Dermis microvascular lymphatic vessel endothelial cell (primary cell): ENCODE measurements around the gene IL27RA. TPM values are rescaled to one million over a fixed set of nuclear protein-coding genes. Genes with fewer than 3 reads are reported as not detected.
"Not testable (repeated sequence)": the region's sequence is repeated elsewhere in the genome, so short reads cannot be mapped to it uniquely, and the experiment has no call there.

Experiments used
- DNase-seq, 2 donors: peaks; one replicate each; pipeline versions ENCODE4 v3.0.0 to v3.0.0-alpha.2; 2010; ENCODE audit warnings: low read depth in 2 of 2
- total RNA-seq: library from RNA; depleted of rRNA; stranded (reverse); fragments of >200 nt; gene quantifications from 2 replicates; pipeline ENCODE4 v1.2.1, GENCODE V29; 2014

The IL27RA gene
- total RNA-seq, 1 donor from 2014 or later: 3.1 TPM

GRCh38 chr19:14028901-14029300 lies 2.7 kb upstream of the IL27RA start:
- no peak for DNase-seq

- no peak for DNase-seq
Observed at GRCh38 chr19:14030997-14031718, 404 bp upstream of the IL27RA start.

- DNase-seq: no peak
Observed at GRCh38 chr19:14033946-14034345, 2.4 kb downstream of the IL27RA start.

GRCh38 chr19:14035159-14035558 lies 3.6 kb downstream of the IL27RA start:
- not testable (repeated sequence) for DNase-seq

GRCh38 chr19:14035706-14036105 lies 4.1 kb downstream of the IL27RA start:
- DNase-seq: no peak

GRCh38 chr19:14039181-14039580 lies 7.6 kb downstream of the IL27RA start:
- no peak for DNase-seq

DNA sequence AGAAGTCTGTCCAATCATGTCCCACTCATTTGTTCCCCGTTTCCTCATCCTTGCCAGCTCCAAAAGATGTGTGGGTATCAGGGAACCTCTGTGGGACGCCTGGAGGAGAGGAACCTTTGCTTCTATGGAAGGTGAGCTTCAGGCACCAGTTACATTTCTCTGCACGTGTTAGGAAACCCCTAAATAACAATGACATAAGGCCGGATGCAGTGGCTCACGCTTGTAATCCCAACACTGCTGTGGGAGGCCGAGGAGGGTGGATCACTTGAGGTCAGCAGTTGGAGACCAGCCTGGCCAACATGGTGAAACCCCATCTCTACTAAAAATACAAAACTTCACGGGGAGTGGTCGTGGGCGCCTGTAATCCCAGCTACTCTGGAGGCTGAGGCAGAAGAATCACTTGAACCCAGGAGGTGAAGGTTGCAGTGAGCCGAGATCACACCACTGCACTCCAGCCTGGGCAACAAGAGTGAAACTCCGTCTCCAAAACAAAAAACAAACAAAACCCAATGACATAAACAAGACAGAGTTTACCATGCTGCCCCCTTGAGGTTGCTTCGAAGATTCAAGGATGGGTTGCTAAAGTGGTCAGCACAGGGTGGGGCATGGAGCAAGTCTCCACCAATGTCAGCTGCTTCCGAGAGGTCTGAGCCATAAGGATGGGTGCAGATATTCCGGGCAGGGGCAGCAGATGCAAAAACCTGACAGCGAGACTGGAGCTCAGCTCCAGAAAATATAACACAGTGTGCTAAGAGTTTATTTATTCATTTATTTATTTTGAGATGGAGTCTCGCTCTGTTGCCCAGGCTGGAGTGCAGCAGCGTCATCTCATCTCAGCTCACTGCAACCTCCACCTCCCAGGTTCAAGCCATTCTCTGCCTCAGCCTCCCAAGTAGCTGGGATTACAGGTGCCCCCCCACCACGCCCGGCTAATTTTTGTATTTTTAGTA lies 11.4 kb downstream of the IL27RA start:
- DNase-seq: peak; percentile 55 to 79

GRCh38 chr19:14047866-14048265 lies 16.3 kb downstream of the IL27RA start:
- not testable (repeated sequence) for DNase-seq

DNA sequence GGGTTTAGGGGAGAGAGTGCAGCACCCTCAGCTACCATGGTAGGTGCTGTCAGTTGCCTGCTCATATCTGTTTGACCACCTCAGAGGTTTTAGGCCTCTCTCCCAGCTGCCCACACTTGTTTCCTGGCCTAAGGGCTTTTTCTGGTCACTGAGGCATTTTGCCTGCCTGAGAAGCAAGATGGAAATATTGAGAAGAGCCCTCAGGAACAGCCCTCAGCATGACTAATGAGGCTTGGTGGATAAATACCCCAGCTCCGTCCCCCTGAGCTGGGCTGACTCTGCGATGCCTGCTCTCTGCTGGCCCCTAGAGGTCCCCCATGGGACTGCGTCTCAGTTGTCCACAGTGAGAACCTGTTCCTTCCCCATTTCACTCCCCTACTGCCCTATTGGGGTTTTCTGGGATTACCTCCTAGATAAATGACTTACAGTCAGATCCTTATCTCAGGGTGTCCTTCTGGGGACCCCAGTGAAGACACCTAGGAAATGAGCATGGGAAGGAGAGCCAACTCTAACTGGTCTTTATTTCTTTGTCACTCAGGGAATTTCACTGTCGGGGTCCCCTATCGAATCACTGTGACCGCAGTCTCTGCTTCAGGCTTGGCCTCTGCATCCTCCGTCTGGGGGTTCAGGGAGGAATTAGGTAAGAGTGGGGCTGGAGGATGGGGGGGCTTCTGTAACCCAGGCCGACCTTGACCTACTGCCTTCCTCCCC lies 17.0 kb downstream of the IL27RA start:
- peak in 1 of 2 donors; percentile 39 for DNase-seq

DNA sequence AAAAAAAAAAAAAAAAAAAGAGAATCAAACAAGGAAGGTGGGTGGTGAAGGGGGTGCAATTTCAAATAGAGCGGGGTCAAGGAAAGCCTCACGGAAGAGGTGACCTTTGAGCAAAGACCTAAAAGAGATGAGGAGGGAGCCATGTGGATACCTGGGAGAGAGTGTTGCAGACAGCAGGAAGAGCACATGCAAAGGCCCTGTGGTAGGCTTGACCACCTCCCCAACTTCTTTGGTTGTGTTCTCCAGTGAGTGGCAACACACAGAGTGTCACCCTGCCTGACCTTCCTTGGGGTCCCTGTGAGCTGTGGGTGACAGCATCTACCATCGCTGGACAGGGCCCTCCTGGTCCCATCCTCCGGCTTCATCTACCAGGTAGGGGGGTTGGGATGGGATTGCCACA lies 18.9 kb downstream of the IL27RA start:
- DNase-seq: no peak

- DNase-seq: not testable (repeated sequence)
Observed at GRCh38 chr19:14050961-14051360, 19.4 kb downstream of the IL27RA start.

GRCh38 chr19:14051980-14052379 lies 20.4 kb downstream of the IL27RA start:
- DNase-seq: no peak

GRCh38 chr19:14052470-14052869 lies 20.9 kb downstream of the IL27RA start:
- DNase-seq: no peak

- DNase-seq: no peak
Observed at GRCh38 chr19:14053032-14053431, 21.5 kb downstream of the IL27RA start.

DNA sequence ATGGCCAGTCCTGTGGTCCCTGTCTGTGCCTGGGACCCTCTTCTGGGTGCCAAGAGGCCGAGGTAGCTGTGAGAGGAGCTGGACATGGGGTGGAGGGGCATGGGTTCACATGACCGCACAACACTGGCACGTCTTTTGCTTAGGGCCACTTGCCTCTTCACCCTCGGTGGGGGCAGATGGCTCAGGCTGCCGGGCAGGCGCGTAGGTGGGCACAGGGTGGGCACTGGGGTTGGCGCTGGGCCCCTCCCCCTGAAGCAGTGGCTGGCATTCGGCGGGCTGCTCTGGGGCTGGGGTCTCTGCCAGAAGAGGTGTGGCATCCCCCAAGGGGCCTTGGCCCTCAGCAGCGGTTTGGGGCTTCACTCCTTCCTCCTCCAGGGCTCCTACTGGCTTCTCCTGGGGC lies 21.9 kb downstream of the IL27RA start:
- no peak for DNase-seq

DNA sequence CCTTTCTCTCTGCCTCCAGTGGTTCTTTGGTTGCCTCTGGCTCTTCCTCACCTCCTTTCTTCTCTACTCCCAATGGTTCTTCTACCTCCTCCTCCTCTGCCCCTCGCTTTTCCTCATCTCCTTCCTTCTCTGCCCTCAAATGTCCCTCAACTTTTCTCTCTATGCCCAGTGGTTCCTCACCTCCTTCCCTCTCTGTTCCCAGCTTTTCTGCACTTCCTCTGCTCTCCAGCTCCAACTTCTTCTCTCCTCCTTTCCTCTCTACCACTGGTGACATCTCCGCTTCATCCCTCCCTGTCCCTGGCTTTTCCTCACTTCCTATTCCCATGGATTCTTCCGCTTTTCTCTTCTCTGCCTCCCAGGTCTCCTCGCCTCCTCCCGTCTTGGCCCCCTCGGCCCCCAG lies 22.5 kb downstream of the IL27RA start:
- no peak for DNase-seq

GRCh38 chr19:14054721-14055120 lies 23.2 kb downstream of the IL27RA start:
- DNase-seq: no peak

- DNase-seq: no peak
Observed at GRCh38 chr19:14055396-14055795, 23.8 kb downstream of the IL27RA start.

GRCh38 chr19:14056069-14056666 lies 24.6 kb downstream of the IL27RA start:
- no peak for DNase-seq

GRCh38 chr19:14056741-14057356 lies 25.3 kb downstream of the IL27RA start:
- no peak for DNase-seq
